Activated CD4-positive, CD25-positive, alpha-beta regulatory T cell treated with anti-CD3 and anti-CD28 coated beads, Interleukin-2, amount 50 U/mL, for 72 hours (primary cell): Measurements from ENCODE around the gene SDK1.

ENCODE experiments used
- DNase-seq: peaks from one replicate; pipeline ENCODE4 v3.0.0; 2021

SDK1 gene

DNA sequence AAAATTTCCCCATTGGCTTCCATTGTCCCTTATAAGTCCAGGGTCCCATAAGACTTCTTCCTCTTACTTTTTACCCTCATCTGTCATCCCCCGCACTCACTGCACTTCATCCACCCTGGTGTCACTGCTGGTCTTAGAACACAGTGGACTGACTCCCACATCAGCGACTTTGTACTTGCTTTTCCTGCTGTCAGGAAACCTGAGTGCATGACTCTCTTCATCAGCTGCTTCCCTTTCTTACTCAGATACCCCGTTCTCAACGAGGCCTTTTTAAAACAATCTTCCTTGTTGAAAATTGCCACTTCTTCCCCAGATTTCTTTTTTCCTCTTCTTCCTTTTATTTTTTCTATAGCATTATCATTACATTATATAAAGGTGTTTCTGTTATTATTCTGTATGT is 305.4 kb downstream of the SDK1 start:
- no peak for DNase-seq

DNA sequence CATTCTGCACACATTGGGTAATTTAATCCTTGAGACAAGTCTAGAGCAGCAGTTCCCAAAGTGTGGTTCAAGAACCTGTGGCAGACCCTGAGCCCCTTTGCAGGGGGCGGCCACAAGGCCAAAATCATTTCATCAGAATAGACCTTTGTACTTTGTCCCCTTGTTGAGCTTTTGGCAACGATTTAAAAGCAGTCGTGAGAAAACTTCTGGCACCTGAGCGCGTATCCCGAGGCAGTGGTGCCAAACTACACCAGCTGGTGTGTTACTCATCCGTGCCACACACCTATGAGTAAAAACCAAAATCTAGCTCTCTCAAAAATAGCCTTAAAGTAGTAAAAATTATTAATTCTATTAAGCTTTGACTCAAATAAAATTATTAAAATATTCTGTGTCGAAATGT is 306.8 kb downstream of the SDK1 start:
- DNase-seq, result no peak

DNA sequence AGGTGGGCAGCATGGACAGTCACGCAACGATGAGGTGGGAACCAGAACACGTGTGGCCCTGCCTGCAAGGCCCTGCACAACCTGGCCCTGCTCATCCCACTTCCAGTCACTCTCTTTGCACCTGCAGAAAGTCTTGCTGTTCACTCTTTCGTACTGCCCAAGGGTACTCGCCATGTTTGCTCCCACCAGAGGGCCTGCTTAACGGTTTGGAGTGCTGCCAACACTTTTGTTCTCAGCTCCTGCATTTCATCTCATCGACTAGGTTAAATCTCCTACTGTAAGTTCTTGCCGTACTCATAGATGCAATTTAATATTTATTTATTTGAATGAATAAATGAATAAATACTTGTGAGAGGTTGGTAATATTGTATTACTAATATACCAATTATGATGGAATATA is 315.3 kb downstream of the SDK1 start:
- DNase-seq, result no peak

DNA sequence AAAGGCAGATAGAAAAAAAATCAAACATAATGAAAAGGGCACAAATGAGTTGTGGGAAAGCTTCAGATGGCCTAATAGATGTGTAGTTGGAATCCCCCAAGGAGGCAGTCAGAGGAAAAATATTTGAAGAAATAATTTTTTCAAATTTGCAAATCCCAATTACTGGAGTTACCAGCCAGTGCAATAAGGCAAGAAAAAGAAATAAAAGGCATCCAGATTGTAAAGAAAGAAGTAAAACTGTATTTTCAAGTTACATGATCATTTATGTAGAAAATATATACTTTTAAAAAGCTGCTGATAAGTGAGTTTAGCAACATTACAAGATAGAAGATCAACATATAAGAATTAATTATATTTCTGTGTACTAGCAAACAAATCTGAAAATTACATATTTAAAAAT is 329.0 kb downstream of the SDK1 start:
- no peak for DNase-seq

DNA sequence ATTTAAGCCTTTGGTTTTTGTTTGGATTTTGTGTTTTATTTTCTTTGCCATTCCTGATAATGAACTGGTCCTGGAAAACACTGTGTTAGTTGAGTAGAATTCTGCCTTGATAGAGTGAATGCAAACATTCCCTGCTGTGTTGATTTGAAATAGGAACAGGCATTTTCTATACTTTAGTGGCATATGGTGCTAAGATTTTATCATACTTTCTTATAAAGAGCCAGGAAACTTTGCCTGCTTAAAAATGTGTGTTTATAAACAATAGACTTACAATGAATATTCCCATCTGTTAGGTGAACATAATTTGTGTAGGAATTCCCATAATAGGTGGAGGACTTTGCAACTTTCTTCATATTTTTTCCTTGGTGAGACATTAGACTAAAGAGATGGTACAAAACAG is 333.3 kb downstream of the SDK1 start:
- no peak for DNase-seq

DNA sequence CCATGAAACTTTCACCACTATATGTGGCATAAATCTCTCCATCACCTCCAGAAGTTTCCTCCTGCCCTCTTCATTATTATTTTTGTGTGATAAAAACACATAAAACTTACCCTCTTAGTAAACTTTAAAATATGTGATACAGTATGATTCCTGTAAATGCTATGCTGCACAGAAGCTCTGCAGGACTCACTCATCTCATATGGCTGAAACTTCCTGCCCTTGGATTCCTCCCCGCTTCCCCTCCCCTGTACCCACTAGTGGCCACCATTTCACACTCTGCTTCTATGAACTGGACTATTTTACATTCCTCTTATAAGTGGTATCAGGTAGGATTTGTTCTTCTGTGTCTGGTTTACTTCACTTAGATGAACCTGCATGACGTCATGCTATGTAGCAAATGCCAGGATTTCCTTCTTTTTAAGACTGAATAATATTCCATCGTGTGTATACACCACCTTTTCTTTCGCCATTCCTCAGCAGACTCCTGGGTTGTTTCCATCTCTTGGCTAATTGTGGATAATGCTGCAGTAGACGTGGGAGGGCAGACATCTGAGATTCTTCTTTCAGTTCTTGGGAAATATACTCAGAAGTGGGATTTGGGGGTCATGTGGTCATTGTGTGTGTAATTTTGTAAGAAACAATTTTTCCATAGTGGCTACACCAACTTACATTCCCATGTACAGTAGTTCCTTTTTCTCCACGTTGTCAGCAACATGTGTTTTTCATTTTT is 335.2 kb downstream of the SDK1 start:
- no peak for DNase-seq

DNA sequence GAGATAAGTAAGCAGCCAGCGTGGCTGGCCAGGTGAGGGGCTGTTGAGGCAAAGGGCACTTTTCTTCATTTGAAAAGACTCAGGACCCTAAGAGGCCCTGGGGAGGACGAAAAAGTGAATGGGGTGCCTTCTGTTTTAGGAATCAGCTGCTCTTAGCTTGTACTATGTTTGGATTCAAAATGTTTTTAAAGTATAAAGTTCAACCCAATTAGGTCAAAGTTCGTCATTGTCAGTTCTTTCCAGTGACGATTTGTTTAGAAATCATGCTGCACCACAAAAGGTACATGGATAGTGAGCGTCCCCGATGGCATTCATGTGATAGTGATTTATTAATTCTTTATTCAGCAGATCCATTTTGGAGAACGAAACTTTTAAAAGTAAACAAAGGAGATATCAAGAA is 338.2 kb downstream of the SDK1 start:
- no peak for DNase-seq

DNA sequence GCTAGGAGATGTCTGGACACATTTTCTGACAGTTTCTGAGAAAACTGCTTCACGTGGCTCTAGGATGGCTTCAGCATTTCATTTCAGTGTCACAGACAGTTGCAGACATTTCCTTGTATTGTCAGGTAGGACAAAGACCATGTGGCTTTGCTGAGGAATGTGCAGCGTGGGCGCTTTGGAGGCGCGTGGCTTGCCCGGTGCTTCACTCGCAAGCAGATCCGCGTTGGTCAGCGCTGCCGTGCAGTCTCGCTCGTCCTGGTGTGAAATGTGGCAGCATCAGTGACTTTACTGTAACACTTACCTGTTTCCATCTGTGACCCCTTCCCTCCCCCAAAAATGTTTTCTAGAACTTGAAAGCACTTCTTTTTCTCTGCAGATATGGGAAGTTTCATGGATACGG is 340.5 kb downstream of the SDK1 start:
- no peak for DNase-seq

DNA sequence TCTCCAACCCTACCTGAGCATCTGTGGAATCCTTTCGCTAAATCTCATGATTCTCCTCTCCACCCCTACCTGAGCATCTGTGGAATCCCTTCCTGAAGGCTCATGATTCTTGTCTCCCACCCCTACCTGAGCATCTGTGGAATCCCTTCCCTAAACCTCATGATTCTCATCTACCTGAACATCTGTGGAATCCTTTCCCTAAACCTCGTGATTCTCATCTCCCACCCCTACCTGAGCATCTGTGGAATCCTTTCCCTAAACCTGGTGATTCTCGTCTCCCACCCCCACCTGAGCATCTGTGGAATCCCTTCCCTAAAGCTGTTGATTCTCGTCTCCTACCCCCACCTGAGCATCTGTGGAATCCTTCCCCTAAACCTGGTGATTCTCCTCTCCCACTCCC is 342.0 kb downstream of the SDK1 start:
- DNase-seq, result no peak

DNA sequence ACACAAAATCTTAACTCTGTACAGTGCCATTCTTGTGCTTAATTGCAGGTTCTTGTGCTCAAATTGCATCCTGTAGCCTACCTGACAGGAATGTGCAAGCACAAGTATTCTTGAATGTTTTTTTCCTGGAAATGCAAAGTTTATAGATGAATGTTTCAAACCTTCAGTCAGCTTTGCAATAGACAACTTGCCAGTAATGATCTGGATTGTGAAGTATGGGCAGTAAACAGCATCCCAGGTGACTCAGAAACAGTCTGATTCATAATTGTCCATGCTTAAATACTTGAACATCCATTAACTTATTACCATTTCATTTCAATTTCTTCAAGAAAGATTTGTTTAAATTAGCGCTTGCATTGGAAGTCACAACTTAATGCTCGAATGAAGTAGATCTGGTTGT is 347.2 kb downstream of the SDK1 start:
- DNase-seq, result no peak

DNA sequence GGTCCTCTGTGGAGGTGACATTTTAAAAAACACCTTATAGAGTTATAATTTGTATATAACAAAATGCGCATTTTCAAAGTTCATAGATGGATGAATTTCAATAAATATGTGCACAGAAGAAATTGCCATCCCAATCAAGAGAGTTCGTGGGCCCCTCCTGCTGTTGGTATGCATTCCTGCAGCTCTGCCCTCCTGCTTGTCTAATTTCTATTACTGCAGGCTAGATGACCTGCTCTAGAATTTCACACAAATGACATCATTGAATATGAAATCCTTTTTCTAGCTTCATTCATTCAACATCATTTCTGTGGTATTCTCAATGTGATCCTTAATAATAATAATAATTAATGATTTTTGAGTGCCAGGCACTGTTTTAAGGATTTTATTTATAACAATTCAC is 348.2 kb downstream of the SDK1 start:
- DNase-seq, result no peak

DNA sequence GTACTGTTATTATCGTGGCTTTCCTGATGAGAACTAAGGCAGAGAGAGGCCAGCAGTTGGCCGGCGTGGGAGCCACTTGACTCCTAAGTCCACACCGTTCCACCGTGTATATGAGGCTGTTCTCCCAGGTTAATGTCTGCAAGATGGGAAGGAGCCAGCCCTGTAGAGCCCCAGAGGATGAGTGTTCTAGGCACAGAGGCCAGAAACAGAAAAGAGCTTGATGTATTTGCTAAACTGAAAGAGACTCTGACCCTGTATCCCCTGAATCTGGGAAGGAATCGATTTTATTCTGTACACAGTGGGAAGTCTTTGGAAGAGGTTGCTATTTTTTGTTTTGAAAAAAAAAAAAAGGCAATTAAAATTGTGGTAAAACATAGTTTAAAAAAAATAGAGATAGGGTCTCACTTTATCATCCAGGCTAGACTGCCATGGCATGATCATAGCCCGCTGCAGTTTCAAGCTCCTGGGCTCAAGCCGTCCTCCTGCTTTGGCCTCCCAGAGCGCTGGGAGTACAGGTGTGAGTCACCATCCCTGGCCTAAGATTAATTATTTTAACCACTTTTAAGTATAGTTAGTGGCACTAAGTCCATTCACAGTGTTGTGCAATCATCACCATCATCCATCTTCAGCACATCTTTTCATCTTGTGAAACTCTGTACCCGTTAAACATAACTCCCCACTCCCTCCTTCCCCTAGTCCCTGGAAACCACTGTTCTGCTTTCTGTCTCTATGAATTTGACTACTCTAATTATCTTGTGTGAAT is 348.8 kb downstream of the SDK1 start:
- DNase-seq, result no peak

DNA sequence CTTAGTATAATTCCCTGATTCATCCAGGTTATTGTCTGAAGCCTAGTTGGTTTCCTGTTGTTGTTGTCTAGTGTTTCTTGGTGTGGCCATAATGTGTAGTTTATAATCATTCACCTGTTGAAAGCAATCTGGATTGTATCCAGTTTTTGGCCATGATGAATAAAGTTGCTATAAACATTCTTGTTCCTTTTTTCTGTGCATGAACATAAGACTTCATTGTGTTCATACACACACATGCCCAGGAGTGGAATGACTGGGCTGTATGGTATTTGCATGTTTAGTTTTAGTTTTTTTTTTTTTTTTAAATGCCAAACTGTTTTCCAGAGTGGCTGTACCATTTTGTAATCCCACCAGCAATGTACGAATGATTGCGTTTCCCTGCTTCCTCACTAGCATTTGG is 349.8 kb downstream of the SDK1 start:
- no peak for DNase-seq

DNA sequence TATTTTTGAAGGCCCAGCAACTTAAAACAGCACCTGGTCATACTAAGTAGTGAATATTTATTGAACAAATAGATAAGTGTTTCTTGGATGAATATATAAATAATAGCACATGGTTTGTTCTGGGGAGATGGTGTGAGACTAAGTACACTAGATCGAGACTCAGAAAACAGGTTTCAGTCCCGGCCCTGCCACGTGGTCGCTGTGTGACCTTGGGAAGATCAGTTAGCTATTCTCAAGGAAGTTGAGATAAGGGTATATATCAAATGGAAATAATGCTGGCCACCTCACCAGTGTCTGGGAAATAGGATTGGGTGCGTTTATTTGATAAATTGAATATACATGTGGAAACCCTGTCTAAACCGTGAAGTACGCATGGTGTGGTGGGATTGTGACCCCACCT is 354.6 kb downstream of the SDK1 start:
- no peak for DNase-seq

DNA sequence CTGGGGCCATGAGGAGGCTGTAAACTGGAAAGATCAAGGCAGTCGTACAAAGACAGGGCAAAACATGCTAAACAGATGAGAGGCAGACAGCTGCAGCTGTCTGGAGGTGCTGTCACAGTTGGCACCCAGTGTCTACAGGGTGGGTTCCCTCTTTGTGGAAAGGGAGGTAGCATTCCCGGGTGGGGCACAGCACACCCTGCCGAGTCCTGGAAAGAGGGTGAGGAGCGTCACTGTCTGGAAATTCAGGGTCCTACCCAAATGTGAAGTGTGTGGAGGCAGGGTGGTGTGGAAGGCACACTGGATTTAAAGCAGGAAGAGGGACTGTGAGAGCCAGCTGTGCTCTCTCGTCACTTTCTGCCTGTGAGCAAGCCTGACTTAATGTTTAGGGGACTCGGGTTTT is 356.2 kb downstream of the SDK1 start:
- no peak for DNase-seq

DNA sequence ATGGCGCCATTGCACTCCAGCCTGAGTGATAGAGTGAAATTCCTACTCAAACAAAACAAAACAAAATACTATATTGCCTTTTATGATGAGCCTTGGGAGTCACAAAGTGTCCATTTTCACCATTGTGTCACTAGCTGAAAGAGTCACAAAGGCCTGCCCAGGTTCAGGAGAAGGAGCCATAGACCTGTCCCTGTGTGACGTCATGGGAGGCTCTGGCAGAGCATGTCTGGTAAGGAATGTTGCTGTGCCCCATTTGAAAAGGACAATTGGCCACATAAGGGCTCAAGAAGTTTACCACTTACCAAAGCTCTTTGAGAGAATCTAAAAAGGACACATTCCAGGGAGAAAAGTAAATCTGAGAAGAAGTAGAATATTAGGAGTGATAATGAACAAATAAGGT is 367.7 kb downstream of the SDK1 start:
- DNase-seq, result no peak

DNA sequence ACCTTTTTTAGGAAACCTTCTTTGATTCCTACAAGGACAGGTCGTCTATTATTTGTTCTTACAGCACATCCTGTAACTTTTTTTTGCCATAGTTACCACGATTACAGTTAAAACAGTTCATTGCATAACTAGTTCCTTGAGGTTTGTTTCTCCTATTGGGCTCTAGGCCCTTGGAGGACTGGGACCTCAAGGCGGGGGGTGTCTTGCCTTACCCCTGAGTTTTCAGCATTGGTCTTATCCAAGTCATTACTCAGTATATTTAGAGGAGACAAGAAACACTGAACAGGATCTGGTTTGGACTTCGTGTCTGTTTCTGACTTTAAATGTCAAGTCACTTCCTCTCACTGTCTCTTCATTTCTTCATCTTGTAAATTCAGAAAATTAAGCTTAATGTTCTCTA is 369.8 kb downstream of the SDK1 start:
- no peak for DNase-seq

DNA sequence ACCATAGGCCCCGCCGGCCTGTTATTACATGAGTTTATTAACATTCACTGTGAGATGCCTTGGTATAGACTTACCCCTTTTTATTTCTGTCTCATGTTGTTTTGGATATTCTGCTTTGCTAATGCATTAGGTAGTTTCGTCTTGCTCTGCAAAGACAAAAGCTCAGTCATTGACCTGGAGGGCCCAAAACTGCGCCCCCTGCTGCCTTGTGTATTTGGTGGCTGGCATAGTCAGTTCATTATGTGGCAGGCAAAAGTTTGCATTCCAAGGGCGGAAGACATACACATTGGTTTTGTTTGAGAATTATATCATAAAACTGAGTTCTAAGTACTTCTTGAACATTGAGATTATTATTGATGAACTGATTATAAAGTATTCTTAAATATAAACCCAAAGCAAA is 372.5 kb downstream of the SDK1 start:
- peak; percentile 36 for DNase-seq

DNA sequence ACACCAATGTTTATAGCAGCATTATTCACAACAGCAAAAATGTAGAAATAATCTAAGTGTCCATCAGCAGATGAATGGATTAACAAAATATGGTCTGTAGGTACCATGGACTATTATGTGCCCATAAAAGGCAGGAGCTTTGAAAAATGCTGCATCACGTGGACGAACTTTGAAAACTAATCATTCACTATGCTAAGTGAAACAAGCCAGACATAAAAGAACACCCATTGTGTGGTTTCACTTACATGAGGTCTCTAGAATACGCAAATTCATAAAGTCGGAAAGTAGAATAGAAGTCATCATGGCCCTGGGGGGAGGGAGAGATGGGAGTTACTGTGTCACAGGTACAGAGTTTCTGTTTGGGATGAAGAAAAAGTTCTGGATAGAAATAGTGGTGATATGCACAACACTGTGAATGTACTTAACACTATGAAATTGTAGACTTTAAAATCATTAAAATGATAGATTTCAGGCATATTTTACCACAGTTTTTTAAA is 377.3 kb downstream of the SDK1 start:
- no peak for DNase-seq

DNA sequence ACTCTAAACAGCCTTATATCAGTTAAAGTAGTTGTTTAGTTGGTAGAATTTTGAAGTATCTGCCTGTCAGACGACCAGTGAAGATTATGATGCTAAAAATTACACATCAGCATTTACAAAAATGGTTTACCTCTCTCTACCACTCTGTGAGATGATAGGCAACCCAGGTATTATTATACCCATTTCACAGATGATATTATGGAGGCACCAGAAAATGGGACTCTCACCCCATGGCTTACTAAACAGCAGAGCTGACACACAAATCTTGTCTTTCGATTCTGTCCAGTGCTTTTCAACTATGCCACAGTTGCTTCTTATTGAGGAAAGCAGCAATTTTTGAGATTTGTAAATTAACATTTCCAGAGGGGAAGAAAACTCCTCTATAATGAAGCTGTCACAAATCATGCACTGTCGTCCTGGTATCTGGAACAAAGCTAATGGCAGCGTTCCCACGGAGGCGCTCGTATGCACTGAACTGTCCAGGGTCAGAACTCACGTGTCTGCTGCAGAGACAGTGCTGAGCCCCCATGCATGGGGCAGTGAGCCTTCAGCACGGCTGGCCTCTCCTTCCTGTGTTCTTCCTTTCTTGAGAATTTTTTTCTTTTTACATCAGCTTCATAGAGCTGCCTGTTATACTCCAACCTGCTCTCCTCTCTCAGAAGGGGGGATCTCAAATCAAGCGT is 381.1 kb downstream of the SDK1 start:
- DNase-seq, result no peak

DNA sequence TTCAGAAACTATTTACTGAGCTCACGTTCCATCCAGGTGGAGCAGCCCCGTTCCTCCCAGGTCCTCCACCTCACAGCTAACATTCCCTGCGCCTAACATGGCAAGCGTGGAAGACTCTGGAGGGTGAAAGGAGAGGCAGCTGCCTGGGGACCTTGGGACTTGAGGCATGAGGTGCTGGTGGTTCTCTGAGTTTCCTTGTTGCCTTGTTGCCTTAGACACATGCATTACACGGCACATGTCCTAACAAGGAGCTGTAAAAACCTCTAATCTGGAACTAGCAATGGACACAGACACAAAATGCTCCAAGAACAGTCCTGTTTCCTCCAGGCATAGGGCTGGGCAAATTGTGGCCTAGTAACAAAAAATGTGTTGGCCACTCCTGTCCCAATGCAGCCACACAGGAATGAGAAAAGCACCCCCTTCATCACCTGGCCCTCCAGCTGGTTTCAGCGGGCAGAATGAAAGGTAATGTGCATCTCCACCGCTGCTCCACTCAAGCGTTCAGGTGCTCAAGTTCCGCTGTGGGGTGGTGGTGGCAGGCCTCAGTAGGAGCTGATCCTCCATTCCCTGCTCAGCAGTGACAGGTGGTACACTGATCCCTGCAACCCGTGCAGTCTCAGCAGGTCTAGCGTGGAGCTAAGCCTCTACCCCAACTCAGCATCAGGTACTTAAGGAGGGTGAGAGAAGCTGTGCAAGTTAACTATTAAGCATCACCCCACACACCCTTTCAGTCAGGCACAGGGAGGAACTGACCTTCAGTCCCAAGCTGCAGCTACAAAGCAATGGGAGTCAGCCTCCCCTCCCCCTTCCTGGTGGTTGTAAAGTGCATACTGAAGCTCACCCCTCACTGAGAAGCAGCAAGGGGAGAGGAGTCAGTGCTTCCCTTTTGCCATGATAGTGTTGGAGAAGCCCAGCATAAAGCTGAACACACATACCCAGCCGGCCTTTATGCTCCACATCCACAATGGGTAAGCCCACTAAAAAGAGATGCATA is 382.8 kb downstream of the SDK1 start:
- DNase-seq, result no peak

DNA sequence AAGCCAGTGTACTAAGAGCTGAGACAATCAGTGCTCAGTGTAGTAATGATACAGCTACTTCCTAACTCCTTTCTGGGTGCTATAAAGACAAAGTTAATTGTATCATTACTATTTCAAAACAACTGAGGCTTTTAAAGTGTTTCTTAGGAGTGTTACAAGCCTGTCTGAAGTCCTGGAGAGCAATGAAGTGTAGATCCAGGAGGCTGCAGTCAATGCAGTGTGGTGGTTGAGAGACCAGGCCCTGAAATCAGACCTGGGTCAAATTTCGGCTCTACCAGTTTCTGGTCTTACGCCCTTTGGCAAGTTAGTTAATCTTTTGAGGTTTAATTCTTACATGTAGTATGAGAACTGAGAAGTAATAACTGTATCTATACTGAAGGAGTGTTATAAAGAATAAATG is 387.0 kb downstream of the SDK1 start:
- DNase-seq, result no peak

DNA sequence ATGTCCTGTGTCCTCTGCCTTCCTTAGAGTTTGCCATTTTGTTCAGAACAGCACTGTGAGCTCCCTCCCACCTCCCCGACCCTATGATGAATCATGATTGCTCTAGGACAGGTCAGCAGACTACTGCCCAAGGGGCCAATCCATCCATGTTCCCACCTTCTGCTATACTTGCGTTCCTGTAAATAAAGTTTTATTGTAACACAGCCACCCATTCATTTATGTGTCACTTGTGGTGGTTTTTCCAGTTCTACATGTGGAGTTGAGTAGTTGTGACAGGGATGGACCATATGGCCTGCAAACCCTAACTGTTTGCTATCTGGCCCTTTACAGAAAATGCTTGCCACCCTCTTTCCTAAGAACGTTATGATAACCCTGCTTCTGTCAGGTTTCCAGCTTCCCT is 387.8 kb downstream of the SDK1 start:
- DNase-seq, result no peak
